ENCODE data around the gene SLC22A5.
A peak's percentile ranks its signal among the peaks of the same experiment; 100 is the strongest.
"Not testable (repeated sequence)": the region's sequence is repeated elsewhere in the genome, so short reads cannot be mapped to it uniquely, and the experiment has no call there.

SLC22A5 gene

GRCh38 chr5:132388244-132389050 lies 18.9 kb downstream of the SLC22A5 start:
- no peak for DNase-seq

DNA sequence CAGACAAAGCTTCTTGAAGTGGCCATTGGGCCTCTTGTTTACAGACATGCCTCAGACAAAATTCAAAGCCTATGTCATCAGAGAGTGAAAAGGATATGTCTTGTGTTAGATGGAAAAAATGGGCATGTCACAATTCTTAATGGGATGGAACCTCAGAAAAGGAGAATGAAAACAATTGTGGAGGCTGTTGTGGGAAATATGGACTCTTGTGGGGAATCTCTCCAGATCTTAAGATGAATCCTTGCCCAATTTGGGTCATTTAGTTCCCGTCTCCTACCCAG lies 19.5 kb downstream of the SLC22A5 start:
- DNase-seq = no peak

GRCh38 chr5:132389585-132390286 lies 20.2 kb downstream of the SLC22A5 start:
- DNase-seq = no peak

DNA sequence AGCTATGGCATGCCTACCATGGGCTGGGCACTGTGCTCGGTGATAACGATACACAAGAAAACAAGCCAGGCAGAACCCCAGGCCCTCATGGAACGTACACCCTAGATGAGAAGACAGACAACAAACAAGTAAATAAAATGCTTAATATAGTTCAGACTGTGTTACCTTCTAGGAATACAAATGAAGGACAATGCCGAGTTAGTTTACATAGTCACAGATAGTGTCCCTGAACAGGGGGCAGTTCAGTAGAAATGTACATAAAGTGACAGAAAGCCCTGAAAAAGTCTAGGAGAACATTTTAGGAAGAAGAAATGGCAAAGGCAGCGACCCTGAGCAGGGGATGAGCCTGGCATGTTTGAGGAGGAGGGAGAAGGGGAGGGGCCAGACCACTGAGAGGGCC lies 21.7 kb downstream of the SLC22A5 start:
- no peak for DNase-seq

DNA sequence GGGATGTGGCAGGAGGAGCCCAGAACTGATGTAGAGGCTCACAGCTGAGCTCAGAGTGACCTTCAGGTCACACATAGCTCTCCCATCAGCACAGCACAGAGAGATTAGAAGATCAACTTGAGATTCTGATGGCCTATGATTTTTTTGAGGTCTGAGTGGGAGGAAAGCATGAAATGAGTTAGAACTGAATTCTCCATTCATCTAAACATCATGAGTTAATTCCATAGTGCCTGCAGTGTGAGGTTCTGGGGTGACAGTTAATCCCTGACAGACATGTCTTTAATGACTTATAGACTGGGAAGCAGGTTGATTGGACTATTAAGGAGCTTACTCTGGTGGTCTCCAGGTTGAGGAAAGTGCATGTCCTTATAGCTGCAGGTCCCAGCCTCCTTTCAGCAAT lies 22.4 kb downstream of the SLC22A5 start:
- no peak for DNase-seq

- no peak for DNase-seq
Observed at GRCh38 chr5:132392411-132392810, 22.9 kb downstream of the SLC22A5 start.

GRCh38 chr5:132392978-132393825 lies 23.7 kb downstream of the SLC22A5 start:
- DNase-seq = no peak

GRCh38 chr5:132394667-132395259 lies 25.3 kb downstream of the SLC22A5 start:
- DNase-seq = no peak

DNA sequence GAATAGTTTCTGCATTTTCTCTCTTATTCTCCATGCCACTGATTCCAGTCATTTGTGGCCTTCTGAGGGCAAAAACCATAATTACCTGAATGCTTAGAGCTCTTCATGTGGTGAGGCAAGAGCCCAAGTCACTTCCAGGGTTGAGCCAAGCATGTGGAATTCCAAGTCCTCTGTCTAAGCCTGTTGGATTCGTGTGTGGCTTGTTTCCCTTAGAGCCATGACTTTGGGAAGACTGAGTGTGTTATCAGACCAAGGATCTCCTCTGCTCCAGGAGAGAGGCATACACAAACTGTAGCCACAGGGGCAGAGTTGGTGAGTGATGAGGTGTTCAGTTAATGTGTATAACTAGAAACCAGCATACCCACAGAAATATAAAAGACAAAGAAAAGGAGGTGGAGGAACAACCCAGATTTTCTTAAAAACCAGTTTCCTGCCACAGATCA lies 27.1 kb downstream of the SLC22A5 start:
- no peak for DNase-seq

DNA sequence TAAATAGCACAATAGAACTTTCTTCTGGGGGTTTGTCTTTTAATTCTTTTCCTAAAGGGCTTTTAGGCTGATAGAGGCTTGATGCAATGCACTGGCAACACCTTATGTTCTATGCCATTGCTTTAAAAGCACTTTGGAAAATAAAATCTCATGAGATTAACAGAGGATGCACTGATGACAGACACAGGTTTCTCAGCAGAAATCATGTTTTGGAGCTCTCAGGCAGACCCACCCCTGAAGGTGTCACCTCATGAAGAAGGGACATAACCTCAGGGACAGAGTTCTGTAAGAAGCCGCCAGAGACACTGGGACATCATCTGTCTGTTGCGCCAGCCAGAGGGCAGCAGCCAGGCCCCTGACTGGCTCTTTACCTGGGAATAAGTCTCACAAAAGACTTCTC lies 27.7 kb downstream of the SLC22A5 start:
- DNase-seq = no peak

GRCh38 chr5:132397936-132398675 lies 28.6 kb downstream of the SLC22A5 start:
- not testable (repeated sequence) for DNase-seq

GRCh38 chr5:132404041-132404440 lies 34.5 kb downstream of the SLC22A5 start:
- not testable (repeated sequence) for DNase-seq

GRCh38 chr5:132405646-132406045 lies 36.1 kb downstream of the SLC22A5 start:
- no peak for DNase-seq

DNA sequence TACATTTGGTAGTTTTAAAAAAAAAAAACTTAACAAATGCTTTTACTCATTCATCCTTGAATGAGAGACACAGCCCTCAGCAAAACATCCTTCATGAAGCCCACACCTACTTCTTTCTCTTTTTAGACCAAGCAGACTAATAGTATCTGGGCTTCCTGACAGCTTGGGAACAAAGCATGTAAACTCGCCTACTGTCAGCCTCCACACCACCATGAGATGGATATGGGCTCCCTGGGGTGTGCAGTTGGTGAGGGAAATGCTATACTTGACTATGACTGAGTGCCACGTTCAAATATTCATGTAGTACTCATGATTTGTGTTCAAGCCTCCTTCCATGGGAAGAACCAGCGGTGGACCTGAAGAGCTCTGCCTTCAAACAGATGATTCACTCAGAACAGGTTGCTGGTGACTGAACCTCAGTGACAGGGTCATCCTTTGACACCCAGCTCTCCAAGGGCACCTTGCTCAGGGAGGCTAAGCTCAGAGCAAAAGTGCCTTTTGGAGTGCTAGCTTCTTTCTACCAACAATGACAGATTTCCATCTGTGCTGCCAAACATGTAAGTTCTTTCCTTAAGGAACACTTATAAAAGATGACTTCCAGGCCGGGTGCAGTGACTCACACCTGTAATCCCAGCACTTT lies 36.8 kb downstream of the SLC22A5 start:
- DNase-seq = no peak

GRCh38 chr5:132407970-132408369 lies 38.5 kb downstream of the SLC22A5 start:
- DNase-seq = no peak

DNA sequence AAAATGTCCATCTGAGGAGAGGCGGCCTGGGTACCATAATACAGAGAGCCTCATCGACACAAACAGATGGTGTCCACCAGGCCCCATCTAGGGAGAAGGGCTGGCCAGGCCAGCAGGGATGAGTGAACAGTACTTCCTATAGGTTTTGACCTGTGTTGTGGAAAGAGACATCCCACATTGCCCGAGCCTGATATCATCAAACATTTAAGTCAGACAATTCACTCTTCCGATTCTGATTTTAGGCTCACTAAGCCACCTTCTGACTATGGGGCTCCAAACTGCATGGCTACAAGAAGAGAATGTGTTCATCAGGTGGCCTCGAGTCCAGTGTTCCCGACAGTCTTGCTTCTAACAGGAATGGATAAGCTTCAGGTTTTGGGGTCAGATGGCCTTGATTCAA lies 38.9 kb downstream of the SLC22A5 start:
- DNase-seq = no peak

- DNase-seq = no peak
Observed at GRCh38 chr5:132408965-132409364, 39.5 kb downstream of the SLC22A5 start.

DNA sequence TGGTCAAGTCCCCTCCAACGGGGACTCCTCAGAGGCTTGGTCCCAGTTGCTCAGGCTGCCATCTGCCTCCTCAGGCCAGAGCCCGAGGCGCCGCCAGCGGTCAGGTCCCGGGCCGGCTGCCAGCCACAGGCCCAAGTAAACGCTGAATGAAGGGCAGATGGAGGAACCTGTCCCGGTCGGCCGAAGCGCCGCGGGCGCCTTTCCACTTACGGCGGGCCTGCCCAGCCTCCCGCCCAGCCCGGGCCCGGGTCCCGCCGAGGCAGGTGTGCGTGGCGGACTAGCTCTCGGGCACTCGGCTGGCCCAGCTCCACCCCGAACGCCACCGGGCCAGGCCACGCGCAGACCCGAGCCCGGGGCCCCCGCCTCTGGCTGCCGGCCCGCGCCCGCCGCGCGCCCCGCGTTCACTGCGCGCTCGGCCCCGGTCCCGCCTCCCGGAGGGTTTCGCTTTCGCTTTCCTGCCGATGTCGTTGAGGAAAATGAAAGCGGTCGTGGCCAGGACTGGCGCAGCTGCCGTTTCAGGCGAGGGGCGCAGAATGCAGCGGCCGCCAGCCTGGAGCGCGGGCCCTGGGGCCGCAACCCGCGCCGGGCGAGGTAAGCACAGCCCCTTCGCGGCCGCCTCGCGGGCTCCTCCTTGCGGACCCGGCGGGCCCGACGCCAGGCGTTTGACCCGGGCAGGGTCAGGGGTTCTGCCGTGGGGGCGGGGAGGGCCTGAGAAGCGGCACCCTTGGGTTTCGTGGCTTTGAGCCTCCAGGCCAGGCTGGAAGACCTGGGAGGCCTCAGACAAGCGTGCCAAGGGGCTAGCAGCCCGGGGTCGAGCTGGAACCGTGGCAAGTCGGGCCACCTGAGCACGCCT lies 41.2 kb downstream of the SLC22A5 start:
- peak; percentile 90 for DNase-seq

DNA sequence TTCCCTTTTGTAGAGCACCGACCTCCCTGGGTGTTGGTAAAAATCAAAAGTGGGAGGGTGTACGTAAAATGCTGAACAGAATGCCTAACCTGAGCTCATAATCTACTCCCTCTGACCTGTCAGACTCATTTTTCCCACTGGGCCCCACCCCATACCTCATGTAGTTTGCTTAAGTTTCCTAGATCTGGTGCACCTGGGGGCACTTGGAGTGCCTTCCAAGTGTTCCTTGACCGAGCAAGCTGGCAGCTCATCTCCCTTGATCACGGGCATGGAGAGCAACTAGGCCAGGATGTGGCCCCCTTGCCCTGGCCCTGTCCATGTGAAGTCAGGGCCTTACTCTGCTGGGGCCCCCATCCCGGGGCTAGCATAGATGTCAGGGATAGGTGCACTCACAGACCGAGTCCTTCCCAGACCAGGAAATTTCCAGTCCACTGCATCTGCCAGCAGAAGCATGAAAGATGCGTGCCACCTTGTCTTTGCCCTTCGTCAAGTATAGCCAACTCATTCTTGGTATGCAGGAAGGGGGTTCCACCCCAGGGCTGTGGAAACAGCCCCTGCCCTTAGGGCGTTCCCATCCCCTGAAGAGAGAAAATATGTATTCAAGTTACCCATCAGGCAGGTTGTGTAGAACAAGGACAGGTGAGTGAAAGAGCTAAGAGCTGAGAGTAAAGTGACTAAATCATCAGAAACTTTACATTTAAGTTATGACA lies 41.9 kb downstream of the SLC22A5 start:
- DNase-seq = peak; percentile 52

GRCh38 chr5:132413567-132413966 lies 44.1 kb downstream of the SLC22A5 start:
- no peak for DNase-seq
